Activated CD8-positive, alpha-beta T cell treated with anti-CD3 and anti-CD28 coated beads for 36 hours (primary cell): Measurements from ENCODE around the gene PGM2. TPM values are rescaled to one million over a fixed set of nuclear protein-coding genes. Genes with fewer than 3 reads are reported as not detected.

ENCODE experiments used
- ATAC-seq: fragments of 200-7000 bp; cut with Tn5 transposase; one replicate; pipeline ENCODE4 v1.10.0; 2021; ENCODE audit warnings: mild to moderate bottlenecking, moderate library complexity
- CTCF ChIA-PET: fragments of 350-600 bp; sonication (Branson Sonifier 250); formaldehyde crosslinking; loops from one replicate; lab custom pipeline; 2021; ENCODE audit warnings: antibody characterized with exemption; lab: Charles Lee
- POLR2A ChIA-PET: fragments of 350-600 bp; sonication (Branson Sonifier 250); formaldehyde crosslinking; loops from one replicate; lab custom pipeline; 2021; ENCODE audit warnings: antibody characterized with exemption; lab: Charles Lee
- DNase-seq: peaks from one replicate; pipeline ENCODE4 v3.0.0-alpha.2; 2020
- H3K27ac Mint-ChIP-seq: one replicate; pipeline ENCODE4 v1.8.0; 2021; ENCODE audit warnings: mild to moderate bottlenecking, mixed read lengths
- H3K27me3 Mint-ChIP-seq: one replicate; pipeline ENCODE4 v1.8.0; 2021; ENCODE audit warnings: mixed read lengths
- H3K36me3 Mint-ChIP-seq: one replicate; pipeline ENCODE4 v1.8.0; 2021; ENCODE audit warnings: low read depth, mixed read lengths
- H3K4me1 Mint-ChIP-seq: one replicate; pipeline ENCODE4 v1.8.0; 2021; ENCODE audit warnings: low read depth, mixed read lengths
- H3K4me3 Mint-ChIP-seq: one replicate; pipeline ENCODE4 v1.8.0; 2021; ENCODE audit warnings: mild to moderate bottlenecking, moderate library complexity, mixed read lengths
- H3K9me3 Mint-ChIP-seq: one replicate; pipeline ENCODE4 v1.8.0; 2021; ENCODE audit warnings: mixed read lengths
- intact Hi-C: fragments of 100-400 bp; cut with micrococcal nuclease; formaldehyde crosslinking; loops from one replicate; pipeline ENCODE4 v1.10.0; 2022
- total RNA-seq, 2 experiments: library from RNA; stranded (reverse); gene quantifications; one replicate each; pipeline ENCODE4 v1.2.3, GENCODE V29; 2021
- TF ChIP-seq, protein P1 (sequence below): fragments of 200-600 bp; IDR thresholded peaks from one replicate; pipeline ENCODE4 v1.8.0; 2022; ENCODE audit warnings: antibody characterized with exemption, mild to moderate bottlenecking

PGM2 gene
- total RNA-seq, 2 experiments from 2014 or later: 63.0 to 67.6 TPM

DNA sequence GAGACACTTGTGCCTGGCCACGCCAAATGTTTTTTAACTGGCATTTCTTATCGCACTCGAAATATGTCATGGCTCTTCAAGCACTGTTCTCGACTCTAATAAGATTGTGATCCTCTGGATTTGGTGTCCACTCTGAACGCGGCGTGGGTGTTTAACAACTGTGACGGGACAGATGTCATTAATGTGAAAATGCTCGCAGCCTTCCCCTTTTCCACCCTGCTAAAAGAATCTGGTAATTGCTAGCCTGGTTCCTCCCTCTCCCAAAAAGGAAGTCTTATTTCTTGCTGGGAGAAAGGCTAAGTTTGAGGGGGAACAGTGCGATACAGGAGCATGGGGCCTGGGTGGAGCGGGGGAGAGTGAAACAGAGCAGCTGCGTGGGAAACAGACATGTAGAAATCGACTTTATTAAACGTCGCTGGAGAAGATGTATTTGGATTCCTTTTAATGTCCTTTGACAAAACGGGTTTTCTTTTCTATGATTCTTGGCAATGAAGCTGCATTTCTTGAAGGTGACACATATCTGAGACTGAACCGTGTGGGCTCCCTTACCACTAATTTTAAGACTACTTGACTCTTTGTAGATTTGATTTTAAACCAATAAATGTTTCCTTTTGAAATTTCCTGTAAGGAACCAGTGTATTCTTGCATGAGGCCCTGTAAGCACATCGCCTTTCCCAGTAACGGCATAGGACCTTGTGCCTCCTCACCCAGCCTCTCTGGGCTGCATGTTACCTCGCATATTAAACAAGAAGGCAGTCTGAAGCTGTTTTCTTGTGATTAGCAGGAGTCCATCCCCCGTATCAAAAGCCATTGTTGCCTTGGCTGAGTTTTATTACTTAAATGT, 82.2 kb downstream of the PGM2 start:
- intact Hi-C loops: no loop called here
- ATAC-seq: no peak
- H3K27me3 Mint-ChIP-seq: no peaks in the 10 kb centered on the region
- H3K4me1 Mint-ChIP-seq: peaks cover 45% of the 10 kb centered on the region
- no peak for DNase-seq
- TF ChIP-seq, protein P1, sequence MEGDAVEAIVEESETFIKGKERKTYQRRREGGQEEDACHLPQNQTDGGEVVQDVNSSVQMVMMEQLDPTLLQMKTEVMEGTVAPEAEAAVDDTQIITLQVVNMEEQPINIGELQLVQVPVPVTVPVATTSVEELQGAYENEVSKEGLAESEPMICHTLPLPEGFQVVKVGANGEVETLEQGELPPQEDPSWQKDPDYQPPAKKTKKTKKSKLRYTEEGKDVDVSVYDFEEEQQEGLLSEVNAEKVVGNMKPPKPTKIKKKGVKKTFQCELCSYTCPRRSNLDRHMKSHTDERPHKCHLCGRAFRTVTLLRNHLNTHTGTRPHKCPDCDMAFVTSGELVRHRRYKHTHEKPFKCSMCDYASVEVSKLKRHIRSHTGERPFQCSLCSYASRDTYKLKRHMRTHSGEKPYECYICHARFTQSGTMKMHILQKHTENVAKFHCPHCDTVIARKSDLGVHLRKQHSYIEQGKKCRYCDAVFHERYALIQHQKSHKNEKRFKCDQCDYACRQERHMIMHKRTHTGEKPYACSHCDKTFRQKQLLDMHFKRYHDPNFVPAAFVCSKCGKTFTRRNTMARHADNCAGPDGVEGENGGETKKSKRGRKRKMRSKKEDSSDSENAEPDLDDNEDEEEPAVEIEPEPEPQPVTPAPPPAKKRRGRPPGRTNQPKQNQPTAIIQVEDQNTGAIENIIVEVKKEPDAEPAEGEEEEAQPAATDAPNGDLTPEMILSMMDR: no peak
- no peak overlapping the region for H3K4me3 Mint-ChIP-seq
- H3K27ac Mint-ChIP-seq: no peak overlapping the region
- no peaks in the 10 kb centered on the region for H3K9me3 Mint-ChIP-seq
- POLR2A ChIA-PET: interaction anchor here (1.9 kb wide), 1 partner anchor 13 kb away, joined by 5 read pairs; no protein-coding TSS in a partner anchor
- CTCF ChIA-PET: interaction anchor here (1.0 to 1.8 kb wide), 2 partner anchors 11 to 17 kb away, joined by 3 to 4 read pairs; no protein-coding TSS in a partner anchor
- H3K36me3 Mint-ChIP-seq: peaks cover 13% of the 10 kb centered on the region

DNA sequence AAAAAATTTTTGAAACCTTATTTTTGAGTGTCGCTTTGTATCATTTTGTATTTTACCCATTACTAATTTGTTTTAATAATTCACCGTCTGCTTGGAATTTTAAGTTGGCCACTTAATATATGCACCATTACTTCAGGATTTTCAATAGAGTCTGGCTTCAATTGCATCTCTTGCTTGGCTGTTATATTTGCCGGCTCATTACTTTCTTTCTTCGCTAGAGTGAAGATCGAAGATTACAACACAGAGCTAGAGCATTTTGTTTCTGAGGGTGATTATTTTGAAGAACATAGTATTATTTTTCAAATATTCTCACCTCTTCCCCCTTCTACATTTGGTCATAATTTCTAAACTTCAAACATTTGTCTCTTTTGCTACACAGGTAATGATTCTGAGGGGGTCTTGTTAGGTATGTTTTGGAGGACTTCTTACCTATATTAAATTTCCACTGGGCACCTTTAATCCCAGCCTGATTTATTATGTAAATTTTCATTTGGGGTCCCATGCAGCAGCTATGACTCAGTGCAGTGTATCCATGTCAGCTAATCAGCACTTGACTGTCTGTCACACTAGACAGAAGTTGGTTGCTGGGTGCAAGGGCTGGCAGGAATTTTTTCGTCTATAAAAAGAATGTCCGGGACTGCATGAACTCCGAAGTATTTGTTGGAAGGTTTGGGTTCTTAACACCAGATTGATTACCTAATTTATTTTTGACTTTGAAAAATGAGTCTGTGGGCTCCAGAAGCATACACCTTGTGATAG, 83.0 kb downstream of the PGM2 start:
- H3K4me1 Mint-ChIP-seq: peaks cover 44% of the 10 kb centered on the region
- no peak for DNase-seq
- no peak overlapping the region for H3K27ac Mint-ChIP-seq
- ATAC-seq: no peak
- no peaks in the 10 kb centered on the region for H3K9me3 Mint-ChIP-seq
- TF ChIP-seq, protein P1: no peak
- no peaks in the 10 kb centered on the region for H3K27me3 Mint-ChIP-seq
- intact Hi-C loops: no loop called here
- peaks cover 10% of the 10 kb centered on the region for H3K36me3 Mint-ChIP-seq
- ChIA-PET POLR2A (interaction anchor here (0.6 to 1.9 kb wide), 2 partner anchors 13 to 48 kb away, joined by 3 to 5 read pairs; no protein-coding TSS in a partner anchor), CTCF (interaction anchor here (1.0 to 1.8 kb wide), 2 partner anchors 12 to 18 kb away, joined by 3 to 4 read pairs; no protein-coding TSS in a partner anchor)
- no peak overlapping the region for H3K4me3 Mint-ChIP-seq

DNA sequence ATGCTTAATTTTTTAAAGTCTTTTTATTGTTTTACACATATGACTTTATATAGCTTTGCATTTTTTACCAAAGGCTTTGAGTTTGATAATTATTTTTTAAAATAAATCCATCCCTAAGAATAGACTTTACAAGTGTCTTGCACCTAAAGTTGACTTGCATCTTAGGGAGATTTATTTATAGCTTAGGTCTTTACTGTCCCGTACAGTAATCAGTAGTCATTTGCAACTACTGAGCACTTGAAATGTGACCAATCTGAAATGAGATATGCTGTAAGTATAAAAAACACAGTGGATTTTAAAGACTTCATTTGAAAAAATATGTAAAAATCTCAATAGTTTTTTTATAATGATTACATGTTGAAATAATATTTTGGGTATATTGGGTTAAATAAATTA, 83.6 kb downstream of the PGM2 start:
- ATAC-seq (no peak), DNase-seq (no peak)
- POLR2A ChIA-PET: interaction anchor here (0.6 to 1.9 kb wide), 2 partner anchors 12 to 47 kb away, joined by 3 to 5 read pairs; no protein-coding TSS in a partner anchor
- TF ChIP-seq, protein P1: no peak
- intact Hi-C loops: no loop called here
- H3K27ac Mint-ChIP-seq: no peak overlapping the region
- peaks cover 41% of the 10 kb centered on the region for H3K4me1 Mint-ChIP-seq
- CTCF ChIA-PET: interaction anchor here (1.8 kb wide), 1 partner anchor 18 kb away, joined by 4 read pairs; no protein-coding TSS in a partner anchor
- H3K4me3 Mint-ChIP-seq: no peak overlapping the region
- peaks cover 10% of the 10 kb centered on the region for H3K36me3 Mint-ChIP-seq
- no peaks in the 10 kb centered on the region for H3K27me3 Mint-ChIP-seq
- H3K9me3 Mint-ChIP-seq: no peaks in the 10 kb centered on the region

Other genes with a start within 250 kb of the PGM2 start
- 10 to 100 TPM; 13.8 to 15.3 TPM for gene RELL1, start 140.3 kb upstream of the PGM2 start, total RNA-seq
- 10 to 100 TPM; 79.4 to 91.4 TPM for gene TBC1D1, start 64.4 kb downstream of the PGM2 start, total RNA-seq
- gene PTTG2, start 133.7 kb downstream of the PGM2 start, total RNA-seq: not detected